ENCODE measurements around the gene BCORL1.

DNA sequence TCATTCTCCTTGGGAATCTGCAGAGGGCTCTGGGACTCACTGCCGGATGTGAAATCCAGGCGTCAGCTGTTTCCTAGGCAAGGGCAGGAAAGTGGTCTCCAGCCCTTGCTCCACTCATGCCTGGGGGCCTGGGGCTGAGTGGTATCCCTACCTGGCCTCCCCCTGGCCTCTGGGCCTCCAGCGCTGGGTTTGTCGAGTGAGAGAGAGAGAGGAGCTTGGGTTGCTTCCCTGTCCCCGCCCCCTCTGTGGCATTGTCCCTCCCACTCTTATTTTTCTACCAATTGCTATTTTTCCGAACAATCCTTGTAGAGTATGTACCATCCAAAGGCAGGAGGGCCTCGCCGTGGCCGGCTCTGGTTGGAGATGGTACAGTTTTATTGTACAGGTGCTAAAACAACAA lies 74.8 kb downstream of the BCORL1 start:
- TF ChIP-seq RAD21 (conservative IDR thresholded peaks at IDR 0.05) (no peak), EZH2 (IDR thresholded peaks at IDR 0.05; ENCODE audit: borderline replicate concordance, insufficient read depth, low read length, poor library complexity, severe bottlenecking) (no peak), MXI1 (conservative IDR thresholded peaks at IDR 0.05; ENCODE audit: poor library complexity, severe bottlenecking) (no peak), EP300 (conservative IDR thresholded peaks at IDR 0.05; ENCODE audit: poor library complexity, severe bottlenecking) (no peak)
- TF ChIP-seq, protein P1, sequence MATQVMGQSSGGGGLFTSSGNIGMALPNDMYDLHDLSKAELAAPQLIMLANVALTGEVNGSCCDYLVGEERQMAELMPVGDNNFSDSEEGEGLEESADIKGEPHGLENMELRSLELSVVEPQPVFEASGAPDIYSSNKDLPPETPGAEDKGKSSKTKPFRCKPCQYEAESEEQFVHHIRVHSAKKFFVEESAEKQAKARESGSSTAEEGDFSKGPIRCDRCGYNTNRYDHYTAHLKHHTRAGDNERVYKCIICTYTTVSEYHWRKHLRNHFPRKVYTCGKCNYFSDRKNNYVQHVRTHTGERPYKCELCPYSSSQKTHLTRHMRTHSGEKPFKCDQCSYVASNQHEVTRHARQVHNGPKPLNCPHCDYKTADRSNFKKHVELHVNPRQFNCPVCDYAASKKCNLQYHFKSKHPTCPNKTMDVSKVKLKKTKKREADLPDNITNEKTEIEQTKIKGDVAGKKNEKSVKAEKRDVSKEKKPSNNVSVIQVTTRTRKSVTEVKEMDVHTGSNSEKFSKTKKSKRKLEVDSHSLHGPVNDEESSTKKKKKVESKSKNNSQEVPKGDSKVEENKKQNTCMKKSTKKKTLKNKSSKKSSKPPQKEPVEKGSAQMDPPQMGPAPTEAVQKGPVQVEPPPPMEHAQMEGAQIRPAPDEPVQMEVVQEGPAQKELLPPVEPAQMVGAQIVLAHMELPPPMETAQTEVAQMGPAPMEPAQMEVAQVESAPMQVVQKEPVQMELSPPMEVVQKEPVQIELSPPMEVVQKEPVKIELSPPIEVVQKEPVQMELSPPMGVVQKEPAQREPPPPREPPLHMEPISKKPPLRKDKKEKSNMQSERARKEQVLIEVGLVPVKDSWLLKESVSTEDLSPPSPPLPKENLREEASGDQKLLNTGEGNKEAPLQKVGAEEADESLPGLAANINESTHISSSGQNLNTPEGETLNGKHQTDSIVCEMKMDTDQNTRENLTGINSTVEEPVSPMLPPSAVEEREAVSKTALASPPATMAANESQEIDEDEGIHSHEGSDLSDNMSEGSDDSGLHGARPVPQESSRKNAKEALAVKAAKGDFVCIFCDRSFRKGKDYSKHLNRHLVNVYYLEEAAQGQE (IDR thresholded peaks at IDR 0.05; ENCODE audit: borderline replicate concordance): no peak
- TF ChIP-seq, protein P2, sequence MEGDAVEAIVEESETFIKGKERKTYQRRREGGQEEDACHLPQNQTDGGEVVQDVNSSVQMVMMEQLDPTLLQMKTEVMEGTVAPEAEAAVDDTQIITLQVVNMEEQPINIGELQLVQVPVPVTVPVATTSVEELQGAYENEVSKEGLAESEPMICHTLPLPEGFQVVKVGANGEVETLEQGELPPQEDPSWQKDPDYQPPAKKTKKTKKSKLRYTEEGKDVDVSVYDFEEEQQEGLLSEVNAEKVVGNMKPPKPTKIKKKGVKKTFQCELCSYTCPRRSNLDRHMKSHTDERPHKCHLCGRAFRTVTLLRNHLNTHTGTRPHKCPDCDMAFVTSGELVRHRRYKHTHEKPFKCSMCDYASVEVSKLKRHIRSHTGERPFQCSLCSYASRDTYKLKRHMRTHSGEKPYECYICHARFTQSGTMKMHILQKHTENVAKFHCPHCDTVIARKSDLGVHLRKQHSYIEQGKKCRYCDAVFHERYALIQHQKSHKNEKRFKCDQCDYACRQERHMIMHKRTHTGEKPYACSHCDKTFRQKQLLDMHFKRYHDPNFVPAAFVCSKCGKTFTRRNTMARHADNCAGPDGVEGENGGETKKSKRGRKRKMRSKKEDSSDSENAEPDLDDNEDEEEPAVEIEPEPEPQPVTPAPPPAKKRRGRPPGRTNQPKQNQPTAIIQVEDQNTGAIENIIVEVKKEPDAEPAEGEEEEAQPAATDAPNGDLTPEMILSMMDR (IDR thresholded peaks at IDR 0.05; ENCODE audit: poor library complexity, severe bottlenecking): no peak

Data from neural cell (in vitro differentiated cells).